Measurements from ENCODE around the gene FIGLA. TPM values are rescaled to one million over a fixed set of nuclear protein-coding genes. Genes with fewer than 3 reads are reported as not detected.
A peak's percentile ranks its signal among the peaks of the same experiment; 100 is the strongest.

FIGLA gene
- total and polyA plus RNA-seq, 2 of the 8 experiments (the other 6 are each of a cell fraction or from before 2014, with no cell fraction given): not detected

DNA sequence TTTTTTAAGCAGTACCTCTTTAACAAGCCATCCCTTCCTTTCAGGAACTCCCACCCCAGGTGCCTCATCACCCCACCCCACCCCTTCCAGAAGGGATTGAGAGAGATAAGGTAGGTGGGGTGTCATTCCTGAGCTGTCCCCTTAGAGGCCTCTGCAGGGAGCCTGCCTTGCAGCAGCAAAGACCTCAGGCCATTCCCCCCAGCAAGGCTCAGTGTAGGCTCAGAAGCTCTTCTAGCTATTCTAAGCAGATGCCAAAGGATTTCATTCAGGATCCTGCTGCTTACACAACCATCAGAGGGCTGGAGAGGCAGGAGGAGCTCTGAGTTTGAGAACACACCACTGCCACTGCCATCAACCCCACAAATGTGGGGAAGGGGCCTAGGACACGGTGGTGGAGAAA, 5.8 kb upstream of the FIGLA start:
- H3K36me3 ChIP-seq (ENCODE audit: control insufficient read depth in 2 of 4, insufficient read depth in 4 of 4, low read length in 3 of 4): no peaks in the 10 kb centered on the region
- no peak overlapping the region for H3K18ac ChIP-seq (ENCODE audit: extremely low read depth, low read length)
- no peaks in the 10 kb centered on the region for H3K23me2 ChIP-seq (ENCODE audit: low read depth, low read length)
- H3K4me2 ChIP-seq (ENCODE audit: insufficient read depth in 1 of 2, low read depth in 2 of 2, low read length in 2 of 2): no peak overlapping the region
- no peaks in the 10 kb centered on the region for H3K79me2 ChIP-seq (ENCODE audit: control insufficient read depth in 1 of 2, insufficient read depth in 2 of 2, low read length in 2 of 2)
- H2BK5ac ChIP-seq (ENCODE audit: low read depth, low read length): no peak overlapping the region
- 83% methylated on average over 1 of the region's 1 CpG; no CpG with 5 or more reads in 1 of the 2 experiments for WGBS, 2 experiments (ENCODE audit: extremely low coverage in 1 of 2, insufficient coverage in 1 of 2, insufficient read length in 1 of 2, insufficient replicate concordance in 2 of 2, low coverage in 1 of 2, low lambda C conversion rate in 2 of 2, missing lambda C conversion rate in 1 of 2)
- no peak overlapping the region for H3K4ac ChIP-seq (replicated peaks; ENCODE audit: insufficient read length, low read depth, low read length)
- FAIRE-seq: no peak
- H4K5ac ChIP-seq (ENCODE audit: insufficient read length, low read depth, low read length): no peak overlapping the region
- peaks cover 0 to 3% (median 0%) of the 10 kb centered on the region in 4 experiments; a peak in 1 of 7 replicates for H3K4me1 ChIP-seq (replicated peaks in 1 of 4; ENCODE audit: control insufficient read depth in 3 of 4, insufficient read depth in 4 of 4, low read length in 3 of 4)
- H3K27ac ChIP-seq (ENCODE audit: low read depth, low read length): no peak overlapping the region
- H3K4me3 ChIP-seq (ENCODE audit: extremely low read depth in 1 of 4, insufficient read depth in 2 of 4, low read depth in 3 of 4, low read length in 4 of 4): no peak overlapping the region
- no peak overlapping the region for H4K8ac ChIP-seq (ENCODE audit: extremely low read depth, insufficient read depth, low read length)
- no peak overlapping the region for H3K9ac ChIP-seq (replicated peaks in 1 of 4; ENCODE audit: extremely low read depth in 1 of 4, low read depth in 3 of 4, low read length in 3 of 4)
- no peak overlapping the region for H2AFZ ChIP-seq (ENCODE audit: low read length)
- no peaks in the 10 kb centered on the region for H4K20me1 ChIP-seq (replicated peaks in 1 of 2; ENCODE audit: control insufficient read depth in 1 of 2, insufficient read depth in 2 of 2, low read length in 2 of 2)
- H2BK120ac ChIP-seq (replicated peaks; ENCODE audit: low read depth, low read length): no peak overlapping the region
- ChIA-PET POLR2A (ENCODE audit: partially characterized antibody) (no interaction called here), CTCF (ENCODE audit: partially characterized antibody) (interaction anchor here (0.6 to 13.4 kb wide), 12 partner anchors 24 to 164 kb away, joined by 3 to 91 read pairs (median 5); partner anchors contain the start of gene CLEC4F)
- H3K9me3 ChIP-seq (ENCODE audit: insufficient read depth in 2 of 2, low read depth in 1 of 2, low read length in 1 of 2): peaks cover 4 to 6% of the 10 kb centered on the region in 2 experiments; a peak in 2 of 4 replicates
- H3K27me3 ChIP-seq (replicated peaks in 1 of 4; ENCODE audit: control insufficient read depth in 3 of 4, extremely low read depth in 1 of 4, insufficient read depth in 3 of 4, low read length in 3 of 4): peaks cover 10 to 23% (median 13%) of the 10 kb centered on the region in 4 experiments
- peak overlapping the region; percentile 39; the same call in 1 of the 2 replicates for H2BK12ac ChIP-seq (ENCODE audit: low read depth, low read length)
- no peak overlapping the region for H4K91ac ChIP-seq (replicated peaks; ENCODE audit: insufficient read length, low read length)
- DNase-seq (ENCODE audit: low read depth in 1 of 2, low spot score in 2 of 2): no peak
- H2BK15ac ChIP-seq (ENCODE audit: low read length): no peak overlapping the region
- H3K14ac ChIP-seq (ENCODE audit: insufficient read length): no peak overlapping the region
- H2AK5ac ChIP-seq (ENCODE audit: low read depth, low read length): no peak overlapping the region
- no peak overlapping the region for H3K56ac ChIP-seq (replicated peaks; ENCODE audit: insufficient read length, low read depth, low read length)
- H3K79me1 ChIP-seq (ENCODE audit: low read depth, low read length): no peaks in the 10 kb centered on the region
- no peak overlapping the region for H3K23ac ChIP-seq (ENCODE audit: insufficient read length)
- no peak overlapping the region for H2BK20ac ChIP-seq (ENCODE audit: low read length)
- TF ChIP-seq HDAC2 (IDR thresholded peaks at IDR 0.05; ENCODE audit: borderline replicate concordance in 1 of 2, low read depth in 2 of 2, low read length in 2 of 2) (no peak), MAFK (IDR thresholded peaks at IDR 0.05; ENCODE audit: low read depth, low read length) (no peak), TAF7 (optimal IDR thresholded peaks at IDR 0.05; ENCODE audit: borderline replicate concordance, low read depth, low read length) (no peak), SUZ12 (IDR thresholded peaks at IDR 0.05; ENCODE audit: low read length) (no peak), POLR2A (IDR thresholded peaks at IDR 0.05; ENCODE audit: control extremely low read depth in 1 of 2, low read depth in 2 of 2, low read length in 2 of 2) (no peak), CREB1 (IDR thresholded peaks at IDR 0.05) (no peak), JUN (IDR thresholded peaks at IDR 0.05; ENCODE audit: low read depth, low read length) (no peak), ASH2L (IDR thresholded peaks at IDR 0.05; ENCODE audit: low read length) (no peak)
